AG04449 (cell line): ENCODE data around the gene MRTFA.

Experiments
- CTCF ChIA-PET: fragments of 350-600 bp; formaldehyde crosslinking; extraction: SDS; loops from one replicate; lab custom pipeline; 2021; ENCODE audit warnings: antibody characterized with exemption; lab: Yijun Ruan, JAX
- POLR2A ChIA-PET: fragments of 400-600, 350-600 bp; formaldehyde crosslinking; extraction: SDS; loops from one replicate; lab custom pipeline; 2020; ENCODE audit warnings: antibody characterized with exemption, inconsistent platforms; lab: Yijun Ruan, JAX
- DNase-seq: peaks from one replicate; pipeline ENCODE4 v3.0.0-alpha.2; 2010; ENCODE audit warnings: low read depth, low spot score
- H3K4me3 ChIP-seq: 2 replicates; pipeline ENCODE4 v1.5.1; 2011; ENCODE audit warnings: low read depth, mild to moderate bottlenecking, control low read depth, low read length
- CTCF ChIP-seq: IDR thresholded peaks from one replicate; pipeline ENCODE4 v1.5.1; 2011; ENCODE audit warnings: mild to moderate bottlenecking, moderate library complexity, low read length, control low read depth, inconsistent platforms; ENCODE audit not compliant: insufficient read depth; ENCODE audit errors: missing control alignments

Gene MRTFA

GRCh38 chr22:40484906-40485669 is 151.4 kb downstream of the MRTFA start:
- no peak for TF ChIP-seq CTCF
- H3K4me3 ChIP-seq: no peak overlapping the region
- POLR2A ChIA-PET: interaction anchor here (0.7 kb wide), 1 partner anchor 61 kb away, joined by 3 read pairs; no protein-coding TSS in a partner anchor
- CTCF ChIA-PET: interaction anchor here (1.4 to 4.7 kb wide), 6 partner anchors 12 to 161 kb away, joined by 6 to 37 read pairs (median 10); no protein-coding TSS in a partner anchor
- no peak for DNase-seq

- ChIA-PET POLR2A (no interaction called here), CTCF (interaction anchor here (0.6 to 3.0 kb wide), 5 partner anchors 9 to 164 kb away, joined by 3 to 15 read pairs (median 5); no protein-coding TSS in a partner anchor)
- DNase-seq: no peak
- TF ChIP-seq CTCF: no peak
- no peak overlapping the region for H3K4me3 ChIP-seq
These were observed 153.6 kb downstream of the MRTFA start for GRCh38 chr22:40482886-40483285.

GRCh38 chr22:40482391-40482790 is 154.1 kb downstream of the MRTFA start:
- DNase-seq: no peak
- no peak for TF ChIP-seq CTCF
- H3K4me3 ChIP-seq: no peak overlapping the region
- POLR2A ChIA-PET: no interaction called here
- CTCF ChIA-PET: interaction anchor here (1.2 to 3.0 kb wide), 4 partner anchors 9 to 165 kb away, joined by 3 to 15 read pairs (median 4); no protein-coding TSS in a partner anchor

- ChIA-PET CTCF (no interaction called here), POLR2A (no interaction called here)
- DNase-seq: no peak
- no peak overlapping the region for H3K4me3 ChIP-seq
- no peak for TF ChIP-seq CTCF
These were observed 155.5 kb downstream of the MRTFA start for GRCh38 chr22:40480996-40481395.

GRCh38 chr22:40479887-40480538 is 156.5 kb downstream of the MRTFA start:
- ChIA-PET CTCF (interaction anchor here (0.5 to 2.9 kb wide), 10 partner anchors 8 to 805 kb away, joined by 3 to 20 read pairs (median 3); no protein-coding TSS in a partner anchor), POLR2A (no interaction called here)
- DNase-seq: no peak
- TF ChIP-seq CTCF: no peak
- no peak overlapping the region for H3K4me3 ChIP-seq
